ENCODE data around the gene RNF123.

GRCh38 chr3:49703956-49704355 is 14.6 kb downstream of the RNF123 start:
- TF ChIP-seq CTCF (IDR thresholded peaks at IDR 0.05; ENCODE audit: insufficient read depth, low read length) = no peak
- TF ChIP-seq REST (IDR thresholded peaks at IDR 0.05; ENCODE audit: insufficient replicate concordance, low read depth) = no peak

Data from HL-60 (cell line).